K562 (cell line): ENCODE results near the gene NFIB. TPM values are rescaled to one million over a fixed set of nuclear protein-coding genes. Genes with fewer than 3 reads are reported as not detected.

ENCODE experiments used
- ATAC-seq: fragments of 200-7000 bp; cut with Tn5 transposase; 3 replicates; pipeline ENCODE4 v1.9.1; 2020; ENCODE audit warnings: moderate library complexity
- BruUV-seq: library from RNA; stranded (reverse); fragments of 400-500 nt; replicated peaks from 2 replicates; lab custom pipeline; 2021; lab: Mats Ljungman, UMichigan
- CTCF ChIA-PET: fragments of 300-600 bp; formaldehyde crosslinking; extraction: SDS; loops from one replicate; lab custom pipeline; 2021; ENCODE audit warnings: low intra/inter-chr PET ratio; lab: Yijun Ruan, JAX
- POLR2A ChIA-PET: fragments of 300-600, 350-650 bp; sonication (Branson Sonifier 250); formaldehyde crosslinking; extraction: SDS; loops from one replicate; lab custom pipeline; 2021; ENCODE audit warnings: antibody characterized with exemption, inconsistent platforms; lab: Yijun Ruan, JAX
- DNase-seq, 4 experiments: peaks; one replicate each; pipeline versions ENCODE4 v3.0.0 to v3.0.0-alpha.2; 2011 to 2018; ENCODE audit warnings: low spot score in 3 of 4, mixed read lengths in 3 of 4; ENCODE audit errors: extremely low read depth in 1 of 4
- FAIRE-seq: peaks from 2 replicates; lab custom pipeline; 2011; peaks lifted over from hg19 to GRCh38; lab: Jason Lieb, UNC
- H2AFZ ChIP-seq: 2 replicates; pipeline ENCODE4 v1.6.0; 2011; ENCODE audit warnings: low read depth, low read length, control low read depth, inconsistent platforms
- H3K27ac ChIP-seq: fragments of 200-600 bp; 3 replicates; pipeline ENCODE4 v1.8.0; 2011; ENCODE audit warnings: low read depth, mild to moderate bottlenecking, control low read depth, inconsistent platforms, low read length, moderate library complexity, mixed read lengths; ENCODE audit errors: extremely low read depth
- H3K27me3 ChIP-seq, 2 experiments: fragments of 300-600 bp in 1 of 2; 2 replicates in 1 of 2; 3 replicates in 1 of 2; pipeline versions ENCODE4 v1.6.0 to v1.8.0; 2011; ENCODE audit warnings: inconsistent platforms in 2 of 2, low read length in 2 of 2, mild to moderate bottlenecking in 1 of 2, mixed read lengths in 1 of 2, moderate library complexity in 1 of 2; ENCODE audit not compliant: control insufficient read depth in 2 of 2, insufficient read depth in 2 of 2
- H3K36me3 ChIP-seq: fragments of 300-600 bp; 3 replicates; pipeline ENCODE4 v1.8.0; 2011; ENCODE audit warnings: mild to moderate bottlenecking, low read length, inconsistent platforms; ENCODE audit not compliant: control insufficient read depth, insufficient read depth
- H3K4me1 ChIP-seq, 2 experiments: fragments of 200-600 bp in 1 of 2; replicated peaks in 1 of 2; 2 replicates in 1 of 2; 3 replicates in 1 of 2; pipeline versions ENCODE4 v1.5.1 to v1.8.0; 2011; ENCODE audit warnings: inconsistent platforms in 2 of 2, low read length in 2 of 2, mild to moderate bottlenecking in 1 of 2, mixed read lengths in 1 of 2, moderate library complexity in 1 of 2; ENCODE audit not compliant: control insufficient read depth in 2 of 2, insufficient read depth in 2 of 2
- H3K4me2 ChIP-seq: 2 replicates; pipeline ENCODE4 v1.6.1; 2011; ENCODE audit warnings: low read length, control low read depth, inconsistent platforms, mixed read lengths; ENCODE audit not compliant: insufficient read depth
- H3K4me3 ChIP-seq: fragments of 200-600 bp; sonication (generic), shearing (Covaris generic); 2 replicates; pipeline ENCODE4 v1.5.1; 2016; ENCODE audit warnings: control low read depth, inconsistent platforms
- H3K79me2 ChIP-seq: fragments of 200-600 bp; 3 replicates; pipeline ENCODE4 v1.8.0; 2011; ENCODE audit warnings: low read length, inconsistent platforms; ENCODE audit not compliant: control insufficient read depth, insufficient read depth
- H3K9ac ChIP-seq, 2 experiments: 2 replicates each; pipeline versions ENCODE4 v1.6.0 to v1.6.1; 2011; ENCODE audit warnings: low read depth in 2 of 2, low read length in 2 of 2, control low read depth in 1 of 2, inconsistent platforms in 1 of 2, mild to moderate bottlenecking in 1 of 2, mixed read lengths in 1 of 2; ENCODE audit not compliant: insufficient read depth in 1 of 2
- H3K9me1 ChIP-seq: one replicate; pipeline ENCODE4 v1.6.0; 2011; ENCODE audit warnings: inconsistent platforms, mild to moderate bottlenecking, low read length, moderate library complexity; ENCODE audit not compliant: control insufficient read depth, insufficient read depth
- H3K9me3 ChIP-seq: replicated peaks from 2 replicates; pipeline ENCODE4 v1.5.1; 2011; ENCODE audit warnings: low read depth, low read length, inconsistent platforms; ENCODE audit not compliant: control insufficient read depth, insufficient read depth
- H4K20me1 ChIP-seq: replicated peaks from 2 replicates; pipeline ENCODE4 v1.6.1; 2011; ENCODE audit warnings: low read length, inconsistent platforms, mixed read lengths; ENCODE audit not compliant: control insufficient read depth, insufficient read depth
- CLOCK ChIP-seq: fragments of 250-450 bp; sonication (Bioruptor Pico); IDR thresholded peaks from 2 replicates; pipeline ENCODE4 v1.4.0; 2020; ENCODE audit warnings: mild to moderate bottlenecking, moderate library complexity, borderline replicate concordance
- HSF4 ChIP-seq: fragments of 250-450 bp; sonication (Bioruptor Pico); IDR thresholded peaks from 2 replicates; pipeline ENCODE4 v2.1.2; 2022; ENCODE audit warnings: mild to moderate bottlenecking, moderate library complexity, borderline replicate concordance
- TCF7L2 ChIP-seq: fragments of 150-350 bp; IDR thresholded peaks from 2 replicates; pipeline ENCODE4 v1.6.1; 2016; ENCODE audit warnings: low read depth, mild to moderate bottlenecking, low read length, moderate library complexity
- WGBS: fragments of 100-300 bp; shearing (Covaris generic); methylation state at CpG from one replicate; pipeline ENCODE4 v1.1.6; 2016; ENCODE audit warnings: low coverage, mixed read lengths; ENCODE audit not compliant: insufficient coverage; ENCODE audit errors: missing lambda C conversion rate; 5-methylcytosine and 5-hydroxymethylcytosine counted together
- in situ Hi-C: fragments of 300-500 bp; cut with MboI; formaldehyde crosslinking; loops from 4 replicates; pipeline ENCODE4 v1.15.0; 2018; ENCODE audit warnings: inconsistent platforms, mixed read lengths
- intact Hi-C: fragments of 100-400 bp; cut with micrococcal nuclease; formaldehyde crosslinking; loops from 2 replicates; pipeline ENCODE4 v1.14.2; 2022
- polyA plus RNA-seq, 8 experiments: library from polyadenylated mRNA; depleted of rRNA in 4 of 8; stranded (reverse) in 5 of 8; unstranded in 3 of 8; fragments of >200 nt; fragmentation: Nextera tagmentation in 2 of 8; fragmentation: Illumina TruSeq in 1 of 8; extraction: Ambion mirVana in 2 of 8; extraction: Trizol in 1 of 8; gene quantifications; 2 replicates each; pipeline versions ENCODE4 v1.2.1 to v1.2.3, GENCODE V29; 2011 to 2014; ENCODE audit warnings: inconsistent platforms in 1 of 8, missing spikeins in 1 of 8
- total RNA-seq, 7 experiments: library from RNA; depleted of rRNA in 6 of 7; stranded (reverse); fragments of >200 nt in 6 of 7; fragmentation: Illumina TruSeq in 2 of 7; extraction: Trizol in 2 of 7; gene quantifications; 2 replicates each; pipeline versions ENCODE4 v1.2.1 to v1.2.3, GENCODE V29; 2011 to 2021; ENCODE audit warnings: low replicate concordance in 1 of 7
- TF ChIP-seq, protein P1 (sequence below), 2 experiments: fragments of 150-350 bp in 1 of 2; IDR thresholded peaks; 2 replicates each; pipeline ENCODE4 v1.6.1; 2012 to 2016; ENCODE audit warnings: low read depth in 2 of 2, low read length in 2 of 2, mild to moderate bottlenecking in 1 of 2, moderate library complexity in 1 of 2
- TF ChIP-seq, protein P2 (sequence below), 2 experiments: fragments of 250-450 bp in 1 of 2; fragments of 450-650 bp in 1 of 2; sonication (Bioruptor Pico) in 1 of 2; IDR thresholded peaks; 2 replicates each; pipeline versions ENCODE4 v1.6.1 to v1.8.0; 2016 to 2021; ENCODE audit warnings: mild to moderate bottlenecking in 2 of 2, moderate library complexity in 2 of 2, missing compliant biosample characterization in 1 of 2, missing genetic modification characterization in 1 of 2

The NFIB gene
- total and polyA plus RNA-seq, 9 of the 15 experiments (the other 6 are each of a cell fraction or from before 2014, with no cell fraction given): 1.2 to 3.3 (median 1.9) TPM

- H3K9me1 ChIP-seq: no peaks in the 10 kb centered on the region
Observed at GRCh38 chr9:14345354-14346230, 31.7 kb upstream of the NFIB start.

GRCh38 chr9:14344941-14345353 is 31.0 kb upstream of the NFIB start:
- Histone ChIP-seq H3K36me3 (no peaks in the 10 kb centered on the region), H3K27ac (no peak overlapping the region), H3K4me2 (no peak overlapping the region), H3K9me1 (no peaks in the 10 kb centered on the region), H3K9me3 (no peaks in the 10 kb centered on the region; the same call in 1 of the 2 replicates), H3K4me1 (no peaks in the 10 kb centered on the region), H3K27me3 (peaks cover 0 to 10% of the 10 kb centered on the region in 2 experiments; a peak in 1 of 5 replicates), H3K9ac (no peak overlapping the region), H2AFZ (no peak overlapping the region), H3K4me3 (no peak overlapping the region), H4K20me1 (no peaks in the 10 kb centered on the region), H3K79me2 (no peaks in the 10 kb centered on the region)
- DNase-seq: no peak
- ChIA-PET POLR2A (interaction anchor here (0.8 to 1.4 kb wide), 2 partner anchors 45 to 558 kb away, joined by 3 read pairs; no protein-coding TSS in a partner anchor), CTCF (no interaction called here)
- intact Hi-C loops: no loop called here
- in situ Hi-C loops: no loop called here
- no TSS peak for BruUV-seq
- FAIRE-seq: no peak
- WGBS: 33% methylated on average over 7 of the region's 9 CpGs
- no peak for ATAC-seq
- TF ChIP-seq TCF7L2 (no peak), CLOCK (no peak), HSF4 (CRISPR knock-in tag) (no peak)
- TF ChIP-seq, protein P1, sequence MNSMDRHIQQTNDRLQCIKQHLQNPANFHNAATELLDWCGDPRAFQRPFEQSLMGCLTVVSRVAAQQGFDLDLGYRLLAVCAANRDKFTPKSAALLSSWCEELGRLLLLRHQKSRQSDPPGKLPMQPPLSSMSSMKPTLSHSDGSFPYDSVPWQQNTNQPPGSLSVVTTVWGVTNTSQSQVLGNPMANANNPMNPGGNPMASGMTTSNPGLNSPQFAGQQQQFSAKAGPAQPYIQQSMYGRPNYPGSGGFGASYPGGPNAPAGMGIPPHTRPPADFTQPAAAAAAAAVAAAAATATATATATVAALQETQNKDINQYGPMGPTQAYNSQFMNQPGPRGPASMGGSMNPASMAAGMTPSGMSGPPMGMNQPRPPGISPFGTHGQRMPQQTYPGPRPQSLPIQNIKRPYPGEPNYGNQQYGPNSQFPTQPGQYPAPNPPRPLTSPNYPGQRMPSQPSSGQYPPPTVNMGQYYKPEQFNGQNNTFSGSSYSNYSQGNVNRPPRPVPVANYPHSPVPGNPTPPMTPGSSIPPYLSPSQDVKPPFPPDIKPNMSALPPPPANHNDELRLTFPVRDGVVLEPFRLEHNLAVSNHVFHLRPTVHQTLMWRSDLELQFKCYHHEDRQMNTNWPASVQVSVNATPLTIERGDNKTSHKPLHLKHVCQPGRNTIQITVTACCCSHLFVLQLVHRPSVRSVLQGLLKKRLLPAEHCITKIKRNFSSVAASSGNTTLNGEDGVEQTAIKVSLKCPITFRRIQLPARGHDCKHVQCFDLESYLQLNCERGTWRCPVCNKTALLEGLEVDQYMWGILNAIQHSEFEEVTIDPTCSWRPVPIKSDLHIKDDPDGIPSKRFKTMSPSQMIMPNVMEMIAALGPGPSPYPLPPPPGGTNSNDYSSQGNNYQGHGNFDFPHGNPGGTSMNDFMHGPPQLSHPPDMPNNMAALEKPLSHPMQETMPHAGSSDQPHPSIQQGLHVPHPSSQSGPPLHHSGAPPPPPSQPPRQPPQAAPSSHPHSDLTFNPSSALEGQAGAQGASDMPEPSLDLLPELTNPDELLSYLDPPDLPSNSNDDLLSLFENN (IDR thresholded peaks at IDR 0.05; ENCODE audit: low read depth in 2 of 2, low read length in 2 of 2): no peak

More at GRCh38 chr9:14345354-14346230, 31.7 kb upstream of the NFIB start:
- ChIA-PET POLR2A (interaction anchor here (0.8 to 1.4 kb wide), 2 partner anchors 45 to 559 kb away, joined by 3 read pairs; no protein-coding TSS in a partner anchor), CTCF (no interaction called here)
- no peaks in the 10 kb centered on the region; the same call in 1 of the 2 replicates for H3K9me3 ChIP-seq
- no peak overlapping the region for H3K4me2 ChIP-seq
- H3K27me3 ChIP-seq: peaks cover 0 to 10% of the 10 kb centered on the region in 2 experiments; a peak in 1 of 5 replicates
- H4K20me1 ChIP-seq: no peaks in the 10 kb centered on the region
- DNase-seq: no peak
- FAIRE-seq: no peak
- TF ChIP-seq, protein P2, sequence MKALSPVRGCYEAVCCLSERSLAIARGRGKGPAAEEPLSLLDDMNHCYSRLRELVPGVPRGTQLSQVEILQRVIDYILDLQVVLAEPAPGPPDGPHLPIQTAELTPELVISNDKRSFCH (CRISPR knock-in tag; IDR thresholded peaks at IDR 0.05): no peak
- TF ChIP-seq, protein P2 (tag; IDR thresholded peaks at IDR 0.05): no peak
- in situ Hi-C loops (no loop called here), intact Hi-C loops (no loop called here)
- BruUV-seq: no TSS peak
- 48% methylated on average over 22 of the region's 45 CpGs for WGBS
- H3K4me1 ChIP-seq: no peaks in the 10 kb centered on the region
- H3K36me3 ChIP-seq: no peaks in the 10 kb centered on the region
- H2AFZ ChIP-seq: no peak overlapping the region
- ATAC-seq: no peak
- no peak overlapping the region for H3K27ac ChIP-seq
- no peak overlapping the region for H3K9ac ChIP-seq
- no peak overlapping the region for H3K4me3 ChIP-seq
- no peaks in the 10 kb centered on the region for H3K79me2 ChIP-seq
